Measurements from ENCODE around the gene LPAR6. TPM values are rescaled to one million over a fixed set of nuclear protein-coding genes. Genes with fewer than 3 reads are reported as not detected.
"Not testable (repeated sequence)": the region's sequence is repeated elsewhere in the genome, so short reads cannot be mapped to it uniquely, and the experiment has no call there.

The LPAR6 gene
- polyA plus RNA-seq, 6 donors from 2014 or later: 1.2 to 4.6 (median 2.7) TPM

GRCh38 chr13:48431987-48432615 lies 19.2 kb upstream of the LPAR6 start:
- Mint-ChIP-seq H3K36me3 (peaks cover 8 to 12% of the 10 kb centered on the region in 2 donors), H3K4me3 (peak overlapping the region in 1 of 8 donors; percentile 4), H3K27me3 (no peaks in the 10 kb centered on the region), H3K27ac (peak overlapping the region in 3 of 6 donors; percentile 37 to 85 (median 47)), H3K9me3 (no peaks in the 10 kb centered on the region), H3K4me1 (peaks cover 22 to 56% (median 44%) of the 10 kb centered on the region in 3 donors)
- no peak for ATAC-seq (ENCODE audit: low read depth in 2 of 2)
- DNase-seq: no peak

GRCh38 chr13:48431431-48431830 lies 18.5 kb upstream of the LPAR6 start:
- DNase-seq (no peak), ATAC-seq (ENCODE audit: low read depth in 2 of 2) (no peak)
- H3K27me3 Mint-ChIP-seq: no peaks in the 10 kb centered on the region
- H3K4me3 Mint-ChIP-seq: no peak overlapping the region
- H3K9me3 Mint-ChIP-seq: peaks cover 0 to 3% (median 0%) of the 10 kb centered on the region in 7 donors
- peaks cover 22 to 50% (median 38%) of the 10 kb centered on the region in 3 donors for H3K4me1 Mint-ChIP-seq
- H3K27ac Mint-ChIP-seq: peak overlapping the region in 2 of 6 donors; percentile 37 to 85
- H3K36me3 Mint-ChIP-seq: peaks cover 8 to 17% of the 10 kb centered on the region in 2 donors

GRCh38 chr13:48429886-48430285 lies 17.0 kb upstream of the LPAR6 start:
- DNase-seq: no peak

GRCh38 chr13:48429036-48429435 lies 16.1 kb upstream of the LPAR6 start:
- H3K27ac Mint-ChIP-seq: peak overlapping the region in 2 of 6 donors; percentile 22 to 34
- H3K27me3 Mint-ChIP-seq: no peaks in the 10 kb centered on the region
- H3K9me3 Mint-ChIP-seq: peaks cover 0 to 3% (median 0%) of the 10 kb centered on the region in 7 donors
- H3K4me1 Mint-ChIP-seq: peaks cover 10 to 30% (median 17%) of the 10 kb centered on the region in 3 donors
- peak overlapping the region in 1 of 8 donors; percentile 6 for H3K4me3 Mint-ChIP-seq
- ATAC-seq (ENCODE audit: low read depth in 2 of 2) (no peak), DNase-seq (no peak)
- H3K36me3 Mint-ChIP-seq: peaks cover 0 to 6% of the 10 kb centered on the region in 2 donors

More at GRCh38 chr13:48429886-48430285, 17.0 kb upstream of the LPAR6 start:
- Mint-ChIP-seq H3K4me3 (no peak overlapping the region), H3K4me1 (peaks cover 15 to 37% (median 22%) of the 10 kb centered on the region in 3 donors), H3K27ac (peak overlapping the region in 1 of 6 donors; percentile 35), H3K27me3 (no peaks in the 10 kb centered on the region), H3K9me3 (peaks cover 0 to 3% (median 0%) of the 10 kb centered on the region in 7 donors), H3K36me3 (peaks cover 7 to 12% of the 10 kb centered on the region in 2 donors)
- ATAC-seq (ENCODE audit: low read depth in 2 of 2): no peak

- ATAC-seq (ENCODE audit: low read depth in 2 of 2); H3K27me3 Mint-ChIP-seq; H3K4me3 Mint-ChIP-seq; H3K9me3 Mint-ChIP-seq; H3K36me3 Mint-ChIP-seq; DNase-seq: not testable (repeated sequence)
- H3K27ac Mint-ChIP-seq: peak overlapping the region in 2 of 6 donors; percentile 31 to 54
- H3K4me1 Mint-ChIP-seq: peaks cover 10 to 25% (median 16%) of the 10 kb centered on the region in 3 donors
These were observed 13.9 kb upstream of the LPAR6 start for GRCh38 chr13:48426755-48427298.

- H3K4me1 Mint-ChIP-seq: peaks cover 10 to 19% (median 14%) of the 10 kb centered on the region in 3 donors
- ATAC-seq (ENCODE audit: low read depth in 2 of 2): no peak
- peaks cover 0 to 6% of the 10 kb centered on the region in 2 donors for H3K36me3 Mint-ChIP-seq
- H3K27me3 Mint-ChIP-seq: no peaks in the 10 kb centered on the region
- H3K9me3 Mint-ChIP-seq: peaks cover 0 to 6% (median 0%) of the 10 kb centered on the region in 7 donors
- H3K27ac Mint-ChIP-seq: peak overlapping the region in 1 of 6 donors; percentile 33
- no peak overlapping the region for H3K4me3 Mint-ChIP-seq
- no peak for DNase-seq
These were observed 13.1 kb upstream of the LPAR6 start for GRCh38 chr13:48426052-48426451.

GRCh38 chr13:48424212-48424611 lies 11.3 kb upstream of the LPAR6 start:
- no peak for ATAC-seq (ENCODE audit: low read depth in 2 of 2)
- Mint-ChIP-seq H3K4me3 (no peak overlapping the region), H3K36me3 (peaks cover 4 to 6% of the 10 kb centered on the region in 2 donors), H3K27ac (no peak overlapping the region), H3K4me1 (peaks cover 4 to 8% (median 5%) of the 10 kb centered on the region in 3 donors), H3K27me3 (no peaks in the 10 kb centered on the region), H3K9me3 (peaks cover 2 to 14% (median 8%) of the 10 kb centered on the region in 7 donors)
- DNase-seq: no peak

- not testable (repeated sequence) for H3K27me3 Mint-ChIP-seq; DNase-seq; H3K4me3 Mint-ChIP-seq; ATAC-seq (ENCODE audit: low read depth in 2 of 2)
- peaks cover 16 to 18% of the 10 kb centered on the region in 2 donors for H3K36me3 Mint-ChIP-seq
- peaks cover 0 to 10% (median 2%) of the 10 kb centered on the region in 3 donors for H3K4me1 Mint-ChIP-seq
- H3K27ac Mint-ChIP-seq: peak overlapping the region in 1 of 6 donors; percentile 81
- H3K9me3 Mint-ChIP-seq: peaks cover 5 to 18% (median 10%) of the 10 kb centered on the region in 7 donors
These were observed 9.1 kb upstream of the LPAR6 start for GRCh38 chr13:48422003-48422402.

GRCh38 chr13:48415516-48415915 lies 2.6 kb upstream of the LPAR6 start:
- DNase-seq (no peak), ATAC-seq (ENCODE audit: low read depth in 2 of 2) (no peak)
- Mint-ChIP-seq H3K27me3 (no peaks in the 10 kb centered on the region), H3K27ac (peak overlapping the region in 1 of 6 donors; percentile 6), H3K9me3 (peaks cover 0 to 13% (median 7%) of the 10 kb centered on the region in 7 donors), H3K4me3 (no peak overlapping the region), H3K36me3 (peaks cover 26 to 27% of the 10 kb centered on the region in 2 donors), H3K4me1 (peaks cover 7 to 12% (median 9%) of the 10 kb centered on the region in 3 donors)

- Mint-ChIP-seq H3K27ac (no peak overlapping the region), H3K4me1 (peaks cover 8 to 19% (median 9%) of the 10 kb centered on the region in 3 donors), H3K27me3 (no peaks in the 10 kb centered on the region), H3K4me3 (no peak overlapping the region), H3K9me3 (peaks cover 0 to 10% (median 3%) of the 10 kb centered on the region in 7 donors), H3K36me3 (peaks cover 26% of the 10 kb centered on the region in 2 donors)
- DNase-seq (no peak), ATAC-seq (ENCODE audit: low read depth in 2 of 2) (no peak)
These were observed 1.6 kb upstream of the LPAR6 start for GRCh38 chr13:48414501-48414900.

- Mint-ChIP-seq H3K9me3 (no peaks in the 10 kb centered on the region), H3K36me3 (peaks cover 8 to 17% of the 10 kb centered on the region in 2 donors), H3K4me3 (peak overlapping the region; percentile 3 to 88 (median 54)), H3K27ac (peak overlapping the region in 2 of 6 donors; percentile 5 to 83), H3K4me1 (peaks cover 4 to 20% (median 8%) of the 10 kb centered on the region in 3 donors), H3K27me3 (no peaks in the 10 kb centered on the region)
- ATAC-seq (ENCODE audit: low read depth in 2 of 2) (no peak), DNase-seq (no peak)
These were observed 927 bp downstream of the LPAR6 start for GRCh38 chr13:48411841-48412531.

GRCh38 chr13:48411147-48411794 lies 1.6 kb downstream of the LPAR6 start:
- ATAC-seq (ENCODE audit: low read depth in 2 of 2) (no peak), DNase-seq (no peak)
- Mint-ChIP-seq H3K4me1 (peaks cover 4 to 24% (median 8%) of the 10 kb centered on the region in 3 donors), H3K27me3 (no peaks in the 10 kb centered on the region), H3K4me3 (peak overlapping the region in 4 of 8 donors; percentile 9 to 85 (median 64)), H3K9me3 (no peaks in the 10 kb centered on the region), H3K27ac (no peak overlapping the region), H3K36me3 (peaks cover 8 to 20% of the 10 kb centered on the region in 2 donors)

- Mint-ChIP-seq H3K4me3 (no peak overlapping the region), H3K4me1 (peaks cover 4 to 31% (median 8%) of the 10 kb centered on the region in 3 donors)
- DNase-seq: no peak
These were observed 2.7 kb downstream of the LPAR6 start for GRCh38 chr13:48410199-48410598.

More at GRCh38 chr13:48410199-48410598, 2.7 kb downstream of the LPAR6 start:
- Mint-ChIP-seq H3K27ac (peak overlapping the region in 1 of 6 donors; percentile 20), H3K27me3 (no peaks in the 10 kb centered on the region), H3K36me3 (peaks cover 0 to 13% of the 10 kb centered on the region in 2 donors), H3K9me3 (no peaks in the 10 kb centered on the region)
- ATAC-seq (ENCODE audit: low read depth in 2 of 2): no peak
